ENCODE results near the gene SMIM15.

Gene SMIM15

GRCh38 chr5:61205013-61205412 lies 42.7 kb upstream of the SMIM15 start:
- Histone ChIP-seq H3K4me3 (ENCODE audit: low read depth, low read length) (no peak overlapping the region), H3K27ac (ENCODE audit: extremely low read depth, low read depth, low read length) (no peak overlapping the region), H3K9me3 (ENCODE audit: control insufficient read depth, insufficient read depth, low read depth, low read length) (no peaks in the 10 kb centered on the region), H3K36me3 (ENCODE audit: control insufficient read depth in 2 of 2, insufficient read depth in 1 of 2, low read length in 2 of 2) (no peaks in the 10 kb centered on the region), H3K4me1 (ENCODE audit: control insufficient read depth, insufficient read depth, low read length) (no peaks in the 10 kb centered on the region)
- POLR2A ChIA-PET: no interaction called here
- CTCF ChIA-PET: no interaction called here
- no peak for TF ChIP-seq ZXDB (tag by site-specific recombination; IDR thresholded peaks at IDR 0.05)

GRCh38 chr5:61202213-61202612 lies 39.9 kb upstream of the SMIM15 start:
- POLR2A ChIA-PET: no interaction called here
- no peaks in the 10 kb centered on the region for H3K9me3 ChIP-seq (ENCODE audit: control insufficient read depth, insufficient read depth, low read depth, low read length)
- H3K4me1 ChIP-seq (ENCODE audit: control insufficient read depth, insufficient read depth, low read length): no peaks in the 10 kb centered on the region
- no peak overlapping the region for H3K27ac ChIP-seq (ENCODE audit: extremely low read depth, low read depth, low read length)
- CTCF ChIA-PET: no interaction called here
- TF ChIP-seq MYNN (tag by site-specific recombination; IDR thresholded peaks at IDR 0.05; ENCODE audit: borderline replicate concordance) (no peak), ZFP3 (tag by site-specific recombination; IDR thresholded peaks at IDR 0.05; ENCODE audit: low read depth) (no peak), ZSCAN18 (tag by site-specific recombination; IDR thresholded peaks at IDR 0.05) (no peak), ZNF571 (tag by site-specific recombination; IDR thresholded peaks at IDR 0.05) (no peak), TCF7L2 (IDR thresholded peaks at IDR 0.05; ENCODE audit: borderline replicate concordance, low read depth, low read length) (no peak), PRDM6 (tag by site-specific recombination; IDR thresholded peaks at IDR 0.05) (peak; percentile 41), ZNF248 (tag by site-specific recombination; IDR thresholded peaks at IDR 0.05) (no peak), ZNF558 (tag by site-specific recombination; IDR thresholded peaks at IDR 0.05) (no peak), ZNF404 (tag by site-specific recombination; IDR thresholded peaks at IDR 0.05) (no peak), INSM2 (tag by site-specific recombination; IDR thresholded peaks at IDR 0.05) (no peak), ZNF398 (tag by site-specific recombination; IDR thresholded peaks at IDR 0.05) (peak; percentile 13; the same call in 1 of the 2 replicates), ZNF169 (tag by site-specific recombination; IDR thresholded peaks at IDR 0.05) (no peak), ZNF521 (tag by site-specific recombination; IDR thresholded peaks at IDR 0.05) (no peak), ZNF560 (tag by site-specific recombination; IDR thresholded peaks at IDR 0.05; ENCODE audit: borderline replicate concordance) (no peak), ZFHX2 (tag by site-specific recombination; conservative IDR thresholded peaks at IDR 0.05) (peak; percentile 32; the same call in 1 of the 2 replicates), ZNF266 (tag by site-specific recombination; IDR thresholded peaks at IDR 0.05; ENCODE audit: low read depth) (no peak), ATF2 (tag by site-specific recombination; IDR thresholded peaks at IDR 0.05; ENCODE audit: low read depth) (peak; percentile 46; the same call in 1 of the 2 replicates), ZBTB49 (tag by site-specific recombination; IDR thresholded peaks at IDR 0.05; ENCODE audit: low read depth) (no peak), ZNF394 (tag by site-specific recombination; IDR thresholded peaks at IDR 0.05; ENCODE audit: borderline replicate concordance) (no peak)
- H3K4me3 ChIP-seq (ENCODE audit: low read depth, low read length): no peak overlapping the region
- H3K36me3 ChIP-seq (ENCODE audit: control insufficient read depth in 2 of 2, insufficient read depth in 1 of 2, low read length in 2 of 2): no peaks in the 10 kb centered on the region

All from HEK293 (cell line).